HepG2 (cell line): ENCODE results near the gene KCNJ4. TPM values are rescaled to one million over a fixed set of nuclear protein-coding genes. Genes with fewer than 3 reads are reported as not detected.

Experiments
- ATAC-seq: fragments of 200-7000 bp; cut with Tn5 transposase; 3 replicates; pipeline ENCODE4 v1.9.1; 2020; ENCODE audit warnings: mild to moderate bottlenecking, moderate library complexity
- BruUV-seq: library from RNA; stranded (reverse); fragments of 400-500 nt; replicated peaks from 2 replicates; lab custom pipeline; 2021; lab: Mats Ljungman, UMichigan
- CTCF ChIA-PET: fragments of 300-600 bp; formaldehyde crosslinking; extraction: SDS; loops from one replicate; lab custom pipeline; 2021; ENCODE audit warnings: low total read pairs, inconsistent platforms, low intra/inter-chr PET ratio; lab: Yijun Ruan, JAX
- POLR2A ChIA-PET: fragments of 350-600 bp; sonication (Branson Sonifier 250); formaldehyde crosslinking; loops from one replicate; lab custom pipeline; 2020; ENCODE audit warnings: antibody characterized with exemption, inconsistent platforms; lab: Yijun Ruan, JAX
- DNase-seq: peaks from one replicate; pipeline ENCODE4 v3.0.0-alpha.2; 2015; ENCODE audit warnings: low spot score
- FAIRE-seq: peaks from 3 replicates; lab custom pipeline; 2011; peaks lifted over from hg19 to GRCh38; lab: Jason Lieb, UNC
- H2AFZ ChIP-seq: one replicate; pipeline ENCODE4 v1.6.1; 2011; ENCODE audit warnings: low read length, inconsistent platforms
- H3K27ac ChIP-seq: fragments of 300-600 bp; 3 replicates; pipeline ENCODE4 v1.8.0; 2011; ENCODE audit warnings: mixed run types, mild to moderate bottlenecking, mixed read lengths, low read length, inconsistent platforms; ENCODE audit not compliant: insufficient read depth; ENCODE audit errors: extremely low read length
- H3K27me3 ChIP-seq, 2 experiments: fragments of 200-600 bp in 1 of 2; 2 replicates in 1 of 2; 3 replicates in 1 of 2; pipeline versions ENCODE4 v1.6.0 to v1.8.0; 2011; ENCODE audit warnings: low read length in 2 of 2, mild to moderate bottlenecking in 2 of 2, moderate library complexity in 2 of 2, inconsistent platforms in 1 of 2; ENCODE audit not compliant: insufficient read depth in 2 of 2, control insufficient read depth in 1 of 2
- H3K36me3 ChIP-seq, 2 experiments: fragments of 200-600 bp in 1 of 2; replicated peaks in 1 of 2; 2 replicates in 1 of 2; 3 replicates in 1 of 2; pipeline versions ENCODE4 v1.5.1 to v1.8.0; 2011; ENCODE audit warnings: low read length in 2 of 2, inconsistent platforms in 1 of 2; ENCODE audit not compliant: insufficient read depth in 2 of 2, control insufficient read depth in 1 of 2
- H3K4me1 ChIP-seq: 2 replicates; pipeline ENCODE4 v1.5.1; 2012; ENCODE audit warnings: low read length, inconsistent platforms; ENCODE audit not compliant: insufficient read depth
- H3K4me2 ChIP-seq: 2 replicates; pipeline ENCODE4 v1.6.0; 2011; ENCODE audit warnings: low read depth, low read length, inconsistent platforms
- H3K4me3 ChIP-seq, 3 experiments: fragments of 200-600 bp in 1 of 3; sonication (generic), shearing (Covaris generic) in 1 of 3; replicated peaks in 1 of 3; 2 replicates each; pipeline ENCODE4 v1.5.1; 2011 to 2016; ENCODE audit warnings: low read length in 3 of 3, inconsistent platforms in 2 of 3, low read depth in 2 of 3, mild to moderate bottlenecking in 2 of 3, control low read depth in 1 of 3, mixed read lengths in 1 of 3; ENCODE audit not compliant: insufficient read depth in 1 of 3
- H3K79me2 ChIP-seq: one replicate; pipeline ENCODE4 v1.6.1; 2011; ENCODE audit warnings: low read length, inconsistent platforms; ENCODE audit not compliant: insufficient read depth
- H3K9ac ChIP-seq: 2 replicates; pipeline ENCODE4 v1.6.0; 2011; ENCODE audit warnings: mild to moderate bottlenecking, low read depth, low read length, inconsistent platforms; ENCODE audit not compliant: insufficient read depth
- H3K9me3 ChIP-seq: 2 replicates; pipeline ENCODE4 v1.5.1; 2012; ENCODE audit warnings: mild to moderate bottlenecking, low read length
- H4K20me1 ChIP-seq: 2 replicates; pipeline ENCODE4 v1.6.0; 2011; ENCODE audit warnings: inconsistent platforms, mild to moderate bottlenecking, low read length, moderate library complexity; ENCODE audit not compliant: insufficient read depth
- ATF3 ChIP-seq: sonication (generic); formaldehyde crosslinking; IDR thresholded peaks from 2 replicates; pipeline ENCODE4 v1.4.0; 2020; ENCODE audit warnings: missing genetic modification reagents
- ETV6 ChIP-seq: sonication (generic); formaldehyde crosslinking; conservative IDR thresholded peaks from 2 replicates; pipeline ENCODE4 v1.4.0; 2020; ENCODE audit warnings: missing genetic modification reagents
- JUND ChIP-seq: sonication (generic); formaldehyde crosslinking; IDR thresholded peaks from 2 replicates; pipeline ENCODE4 v1.8.0; 2022; ENCODE audit warnings: mild to moderate bottlenecking, missing genetic modification reagents
- POGZ ChIP-seq: sonication (generic); formaldehyde crosslinking; IDR thresholded peaks from 2 replicates; pipeline ENCODE4 v1.4.0; 2020; ENCODE audit warnings: mild to moderate bottlenecking, missing genetic modification reagents
- SIX1 ChIP-seq: sonication (generic); formaldehyde crosslinking; IDR thresholded peaks from 2 replicates; pipeline ENCODE4 v1.4.0; 2020; ENCODE audit warnings: missing genetic modification reagents, borderline replicate concordance
- SOX6 ChIP-seq, 2 experiments: fragments of 450-650 bp in 1 of 2; sonication (generic) in 1 of 2; formaldehyde crosslinking in 1 of 2; IDR thresholded peaks; 2 replicates each; pipeline versions ENCODE4 v1.4.0 to v1.6.1; 2017 to 2020; ENCODE audit warnings: antibody characterized with exemption in 1 of 2, mild to moderate bottlenecking in 1 of 2, missing genetic modification reagents in 1 of 2
- U2AF2 ChIP-seq: fragments of 200-400 bp; formaldehyde crosslinking; IDR thresholded peaks from 2 replicates; pipeline ENCODE4 v1.6.1; 2017; ENCODE audit warnings: low read depth, mild to moderate bottlenecking, low read length
- XBP1 ChIP-seq: sonication (generic); formaldehyde crosslinking; IDR thresholded peaks from 2 replicates; pipeline ENCODE4 v1.5.0; 2020; ENCODE audit warnings: missing genetic modification reagents
- ZNF263 ChIP-seq: sonication (generic); formaldehyde crosslinking; IDR thresholded peaks from 2 replicates; pipeline ENCODE4 v1.4.0; 2020; ENCODE audit warnings: missing genetic modification reagents
- ZNF3 ChIP-seq: IDR thresholded peaks from 2 replicates; pipeline ENCODE4 v1.7.0; 2017; ENCODE audit warnings: inconsistent platforms
- ZSCAN31 ChIP-seq: sonication (generic); formaldehyde crosslinking; IDR thresholded peaks from 2 replicates; pipeline ENCODE4 v1.5.0; 2020; ENCODE audit warnings: low read depth, mild to moderate bottlenecking, missing genetic modification reagents
- WGBS: methylation state at CpG from one replicate; pipeline ENCODE4 v1.1.6; 2017; ENCODE audit warnings: low lambda C conversion rate; 5-methylcytosine and 5-hydroxymethylcytosine counted together
- in situ Hi-C: cut with HindIII; loops from 2 replicates; pipeline ENCODE4 v1.10.0; 2017; ENCODE audit warnings: low pct_unique_long_range_greater_than_20kb; ENCODE audit not compliant: extremely low pct_ligation_motif_present
- intact Hi-C: fragments of 100-400 bp; cut with micrococcal nuclease; formaldehyde crosslinking; loops from one replicate; pipeline ENCODE4 v1.10.0; 2022; ENCODE audit not compliant: unreplicated experiment
- polyA plus RNA-seq, 8 experiments: library from polyadenylated mRNA; depleted of rRNA in 3 of 8; stranded (reverse) in 7 of 8; unstranded in 1 of 8; fragments of >200 nt; fragmentation: Illumina TruSeq in 4 of 8; extraction: Trizol in 4 of 8; gene quantifications; 2 replicates each; pipeline versions ENCODE4 v1.2.1 to v1.2.3, GENCODE V29; 2011 to 2016; ENCODE audit warnings: low read depth in 4 of 8, missing spikeins in 1 of 8, mixed read lengths in 1 of 8; ENCODE audit not compliant: insufficient read depth in 1 of 8
- total RNA-seq, 5 experiments: library from RNA; depleted of rRNA; stranded (reverse); fragments of >200 nt; fragmentation: Illumina TruSeq; extraction: Trizol; gene quantifications; 2 replicates each; pipeline ENCODE4 v1.2.3, GENCODE V29; 2016; ENCODE audit warnings: low read depth in 1 of 5
- TF ChIP-seq, protein P1 (sequence below): fragments of 450-650 bp; IDR thresholded peaks from 2 replicates; pipeline ENCODE4 v1.6.1; 2016
- TF ChIP-seq, protein P2 (sequence below): sonication (generic); formaldehyde crosslinking; IDR thresholded peaks from 2 replicates; pipeline ENCODE4 v1.8.1; 2022; ENCODE audit warnings: mild to moderate bottlenecking, missing genetic modification reagents
- TF ChIP-seq, protein P3 (sequence below): sonication (generic); formaldehyde crosslinking; IDR thresholded peaks from 2 replicates; pipeline ENCODE4 v1.4.0; 2020; ENCODE audit warnings: missing genetic modification reagents

KCNJ4 gene
- total and polyA plus RNA-seq, 2 of the 13 experiments (the other 11 are each of a cell fraction or from before 2014, with no cell fraction given), result not detected

DNA sequence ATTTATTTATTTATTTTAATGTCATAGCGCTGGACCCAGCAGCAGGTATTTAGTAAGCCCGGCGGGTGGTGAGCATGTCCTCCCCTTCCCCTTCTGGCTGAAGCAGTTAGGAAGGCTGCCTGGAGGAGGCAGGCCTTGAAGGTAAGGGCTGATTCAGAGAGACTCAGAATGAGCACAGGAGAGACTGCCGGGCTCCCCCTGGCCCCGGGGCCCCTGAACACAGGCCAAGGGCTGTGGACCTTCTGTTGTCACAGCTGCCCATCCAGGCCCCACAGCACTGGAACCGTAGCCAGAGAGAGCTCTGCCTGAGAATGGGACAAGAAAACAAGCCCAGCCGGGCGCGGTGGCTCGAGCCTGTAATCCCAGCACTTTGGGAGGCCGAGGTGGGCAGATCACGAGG, 52.8 kb downstream of the KCNJ4 start:
- 37% methylated on average over 11 of the region's 12 CpGs for WGBS
- DNase-seq (no peak), FAIRE-seq (no peak), ATAC-seq (no peak)
- H3K4me2 ChIP-seq, result no peak overlapping the region
- ChIA-PET POLR2A (no interaction called here), CTCF (no interaction called here)
- no peaks in the 10 kb centered on the region for H4K20me1 ChIP-seq
- peaks cover 3% of the 10 kb centered on the region for H3K79me2 ChIP-seq
- H3K4me3 ChIP-seq, result no peak overlapping the region
- BruUV-seq, result no TSS peak
- intact Hi-C loops (no loop called here), in situ Hi-C loops (no loop called here)
- H3K4me1 ChIP-seq, result peaks cover 46% of the 10 kb centered on the region
- no peak overlapping the region for H2AFZ ChIP-seq
- H3K9ac ChIP-seq, result no peak overlapping the region
- no peaks in the 10 kb centered on the region for H3K27me3 ChIP-seq
- no peaks in the 10 kb centered on the region for H3K9me3 ChIP-seq
- no peaks in the 10 kb centered on the region for H3K36me3 ChIP-seq
- TF ChIP-seq, protein P1, sequence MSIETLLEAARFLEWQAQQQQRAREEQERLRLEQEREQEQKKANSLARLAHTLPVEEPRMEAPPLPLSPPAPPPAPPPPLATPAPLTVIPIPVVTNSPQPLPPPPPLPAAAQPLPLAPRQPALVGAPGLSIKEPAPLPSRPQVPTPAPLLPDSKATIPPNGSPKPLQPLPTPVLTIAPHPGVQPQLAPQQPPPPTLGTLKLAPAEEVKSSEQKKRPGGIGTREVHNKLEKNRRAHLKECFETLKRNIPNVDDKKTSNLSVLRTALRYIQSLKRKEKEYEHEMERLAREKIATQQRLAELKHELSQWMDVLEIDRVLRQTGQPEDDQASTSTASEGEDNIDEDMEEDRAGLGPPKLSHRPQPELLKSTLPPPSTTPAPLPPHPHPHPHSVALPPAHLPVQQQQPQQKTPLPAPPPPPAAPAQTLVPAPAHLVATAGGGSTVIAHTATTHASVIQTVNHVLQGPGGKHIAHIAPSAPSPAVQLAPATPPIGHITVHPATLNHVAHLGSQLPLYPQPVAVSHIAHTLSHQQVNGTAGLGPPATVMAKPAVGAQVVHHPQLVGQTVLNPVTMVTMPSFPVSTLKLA, result no peak
- TF ChIP-seq U2AF2 (no peak), ETV6 (CRISPR knock-in tag) (no peak), SIX1 (CRISPR knock-in tag) (no peak)
- no peak overlapping the region for H3K27ac ChIP-seq

DNA sequence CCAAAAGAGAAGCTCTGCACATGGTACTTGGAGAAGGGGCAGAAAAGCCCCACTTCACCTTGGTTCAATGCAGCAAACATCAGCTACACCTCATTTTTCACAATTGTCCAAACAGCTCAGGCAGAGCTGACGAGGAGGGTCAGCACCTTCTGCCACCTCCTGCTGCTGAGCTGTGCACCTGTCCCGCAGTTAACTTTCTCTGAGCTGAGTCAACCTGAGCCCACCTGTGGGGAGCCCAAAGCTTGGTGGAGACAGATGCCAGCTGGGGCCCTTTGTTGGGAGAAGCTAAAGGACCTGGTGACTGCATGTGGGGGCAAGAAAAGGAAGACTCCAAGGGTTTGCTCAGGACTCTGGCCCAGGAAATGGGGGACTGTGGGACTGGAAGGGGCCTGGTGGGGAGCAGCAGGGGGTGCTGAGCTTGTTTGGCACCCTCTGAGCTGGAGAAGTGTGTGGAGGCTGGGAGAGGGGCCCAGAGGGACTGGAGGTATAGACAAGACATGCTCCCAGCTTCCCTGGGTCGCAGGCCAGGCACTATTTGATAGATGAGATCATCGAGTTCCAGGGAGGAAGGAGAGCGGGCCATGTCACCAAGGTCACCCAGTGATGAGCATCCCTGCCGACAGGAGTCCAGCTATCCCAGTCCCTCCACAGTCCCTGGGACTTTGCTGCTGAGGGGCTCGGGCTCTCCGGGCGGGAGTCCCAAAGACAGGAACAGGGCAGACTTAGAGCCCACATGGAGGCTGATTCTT, 53.5 kb downstream of the KCNJ4 start:
- Histone ChIP-seq H2AFZ (no peak overlapping the region), H3K27ac (no peak overlapping the region), H3K9me3 (no peaks in the 10 kb centered on the region), H4K20me1 (no peaks in the 10 kb centered on the region), H3K4me1 (peaks cover 53% of the 10 kb centered on the region), H3K4me2 (peak overlapping the region; percentile 84), H3K27me3 (no peaks in the 10 kb centered on the region), H3K9ac (no peak overlapping the region), H3K79me2 (peaks cover 4% of the 10 kb centered on the region), H3K4me3 (peak overlapping the region in 1 of 3 experiments; percentile 22; a peak in 2 of 6 replicates), H3K36me3 (no peaks in the 10 kb centered on the region)
- intact Hi-C loops, result no loop called here
- DNase-seq (peak; percentile 52), FAIRE-seq (no peak), ATAC-seq (peak; percentile 28; the same call in 2 of the 3 replicates)
- WGBS, result 6% methylated on average over 2 of the region's 9 CpGs
- no TSS peak for BruUV-seq
- in situ Hi-C loops, result no loop called here
- ChIA-PET POLR2A (interaction anchor here (1.0 kb wide), 1 partner anchor 62 kb away, joined by 3 read pairs; no protein-coding TSS in a partner anchor), CTCF (no interaction called here)
- no peak for TF ChIP-seq XBP1 (CRISPR knock-in tag)
- TF ChIP-seq ZNF3 (CRISPR knock-in tag), result no peak
- TF ChIP-seq, protein P2, sequence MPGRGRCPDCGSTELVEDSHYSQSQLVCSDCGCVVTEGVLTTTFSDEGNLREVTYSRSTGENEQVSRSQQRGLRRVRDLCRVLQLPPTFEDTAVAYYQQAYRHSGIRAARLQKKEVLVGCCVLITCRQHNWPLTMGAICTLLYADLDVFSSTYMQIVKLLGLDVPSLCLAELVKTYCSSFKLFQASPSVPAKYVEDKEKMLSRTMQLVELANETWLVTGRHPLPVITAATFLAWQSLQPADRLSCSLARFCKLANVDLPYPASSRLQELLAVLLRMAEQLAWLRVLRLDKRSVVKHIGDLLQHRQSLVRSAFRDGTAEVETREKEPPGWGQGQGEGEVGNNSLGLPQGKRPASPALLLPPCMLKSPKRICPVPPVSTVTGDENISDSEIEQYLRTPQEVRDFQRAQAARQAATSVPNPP (CRISPR knock-in tag), result no peak
- TF ChIP-seq ZNF263 (CRISPR knock-in tag), result peak; percentile 98
- no peak for TF ChIP-seq ZSCAN31 (CRISPR knock-in tag)
- TF ChIP-seq ATF3 (CRISPR knock-in tag), result peak; percentile 71
- TF ChIP-seq POGZ (CRISPR knock-in tag), result no peak
- TF ChIP-seq SOX6 (IDR thresholded peaks at IDR 0.05), result no peak
- no peak for TF ChIP-seq SOX6 (CRISPR knock-in tag; IDR thresholded peaks at IDR 0.05)
- peak; percentile 67; the same call in 1 of the 2 replicates for TF ChIP-seq JUND (CRISPR knock-in tag)
- TF ChIP-seq, protein P3, sequence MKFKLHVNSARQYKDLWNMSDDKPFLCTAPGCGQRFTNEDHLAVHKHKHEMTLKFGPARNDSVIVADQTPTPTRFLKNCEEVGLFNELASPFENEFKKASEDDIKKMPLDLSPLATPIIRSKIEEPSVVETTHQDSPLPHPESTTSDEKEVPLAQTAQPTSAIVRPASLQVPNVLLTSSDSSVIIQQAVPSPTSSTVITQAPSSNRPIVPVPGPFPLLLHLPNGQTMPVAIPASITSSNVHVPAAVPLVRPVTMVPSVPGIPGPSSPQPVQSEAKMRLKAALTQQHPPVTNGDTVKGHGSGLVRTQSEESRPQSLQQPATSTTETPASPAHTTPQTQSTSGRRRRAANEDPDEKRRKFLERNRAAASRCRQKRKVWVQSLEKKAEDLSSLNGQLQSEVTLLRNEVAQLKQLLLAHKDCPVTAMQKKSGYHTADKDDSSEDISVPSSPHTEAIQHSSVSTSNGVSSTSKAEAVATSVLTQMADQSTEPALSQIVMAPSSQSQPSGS (CRISPR knock-in tag), result peak; percentile 25; the same call in 1 of the 2 replicates
